Fibroblast of mammary gland (primary cell): ENCODE data around the gene SEZ6.

Source experiments
- DNase-seq: peaks from one replicate; pipeline ENCODE4 v3.0.0-alpha.2; 2010; ENCODE audit warnings: low read depth
- H3K4me3 ChIP-seq: 2 replicates; pipeline ENCODE4 v1.5.1; 2011; ENCODE audit warnings: low read depth, mild to moderate bottlenecking, low read length, moderate library complexity; ENCODE audit not compliant: control insufficient read depth
- TF ChIP-seq, protein P1 (sequence below): conservative IDR thresholded peaks from 2 replicates; pipeline ENCODE4 v1.5.1; 2011; ENCODE audit warnings: low read depth, low read length, inconsistent platforms; ENCODE audit not compliant: control insufficient read depth, insufficient read depth

SEZ6 gene

DNA sequence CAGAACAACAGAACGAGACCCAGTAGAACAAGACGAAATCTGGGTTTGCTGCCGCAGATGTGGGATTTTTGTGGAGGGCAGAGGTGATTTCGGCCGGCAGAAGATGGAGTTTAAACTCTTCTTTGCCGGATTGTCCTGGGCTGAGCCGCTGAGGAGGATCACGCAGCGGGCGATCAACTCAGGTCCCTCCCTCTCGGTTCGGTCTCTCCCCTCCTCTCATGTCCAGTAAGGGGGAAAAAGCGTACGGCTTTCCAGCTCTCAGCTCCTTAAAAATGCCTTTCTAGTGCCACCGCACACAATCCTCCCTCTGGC, 57.0 kb downstream of the SEZ6 start:
- H3K4me3 ChIP-seq: peak overlapping the region; percentile 86
- TF ChIP-seq, protein P1, sequence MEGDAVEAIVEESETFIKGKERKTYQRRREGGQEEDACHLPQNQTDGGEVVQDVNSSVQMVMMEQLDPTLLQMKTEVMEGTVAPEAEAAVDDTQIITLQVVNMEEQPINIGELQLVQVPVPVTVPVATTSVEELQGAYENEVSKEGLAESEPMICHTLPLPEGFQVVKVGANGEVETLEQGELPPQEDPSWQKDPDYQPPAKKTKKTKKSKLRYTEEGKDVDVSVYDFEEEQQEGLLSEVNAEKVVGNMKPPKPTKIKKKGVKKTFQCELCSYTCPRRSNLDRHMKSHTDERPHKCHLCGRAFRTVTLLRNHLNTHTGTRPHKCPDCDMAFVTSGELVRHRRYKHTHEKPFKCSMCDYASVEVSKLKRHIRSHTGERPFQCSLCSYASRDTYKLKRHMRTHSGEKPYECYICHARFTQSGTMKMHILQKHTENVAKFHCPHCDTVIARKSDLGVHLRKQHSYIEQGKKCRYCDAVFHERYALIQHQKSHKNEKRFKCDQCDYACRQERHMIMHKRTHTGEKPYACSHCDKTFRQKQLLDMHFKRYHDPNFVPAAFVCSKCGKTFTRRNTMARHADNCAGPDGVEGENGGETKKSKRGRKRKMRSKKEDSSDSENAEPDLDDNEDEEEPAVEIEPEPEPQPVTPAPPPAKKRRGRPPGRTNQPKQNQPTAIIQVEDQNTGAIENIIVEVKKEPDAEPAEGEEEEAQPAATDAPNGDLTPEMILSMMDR: no peak
- DNase-seq: peak; percentile 40

DNA sequence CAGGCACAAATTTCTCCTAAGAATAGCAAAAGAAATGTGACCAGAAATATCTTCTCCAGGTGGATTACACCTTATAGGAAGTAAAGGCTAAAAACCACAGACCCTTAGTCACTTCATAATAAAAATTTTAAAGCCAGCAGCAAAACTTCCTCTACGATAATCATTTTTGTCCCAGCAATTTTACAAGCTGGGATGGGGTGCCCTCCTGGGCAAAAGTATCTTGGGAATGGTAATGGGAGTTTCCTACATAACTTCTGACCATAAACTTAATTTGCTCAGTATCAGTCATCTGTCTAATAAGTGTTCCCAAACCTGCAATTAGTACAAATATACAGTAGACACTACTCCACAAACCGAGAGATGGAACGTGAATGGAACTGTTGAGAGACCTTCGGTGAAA, 57.5 kb downstream of the SEZ6 start:
- no peak for DNase-seq
- H3K4me3 ChIP-seq: peak overlapping the region; percentile 86
- TF ChIP-seq, protein P1: no peak

DNA sequence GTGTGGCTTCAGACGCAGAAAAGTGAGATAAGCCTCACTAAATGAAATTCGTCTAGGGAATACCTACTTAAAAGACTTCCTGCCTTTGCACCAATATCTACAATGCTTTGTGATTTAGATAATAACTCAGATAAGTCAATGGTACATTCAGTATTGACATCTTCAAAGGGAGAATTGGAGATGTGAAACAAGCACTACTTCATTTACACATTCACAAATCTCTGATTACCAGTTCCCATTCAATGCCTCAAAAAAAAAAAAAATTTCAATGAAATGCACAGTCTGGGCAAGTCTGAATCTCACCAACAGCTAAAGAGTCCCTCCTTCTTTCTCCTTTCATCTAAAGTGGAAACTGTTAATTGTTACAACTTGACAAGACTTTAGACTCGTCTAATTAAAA, 58.2 kb downstream of the SEZ6 start:
- TF ChIP-seq, protein P1: no peak
- no peak for DNase-seq
- no peak overlapping the region for H3K4me3 ChIP-seq

DNA sequence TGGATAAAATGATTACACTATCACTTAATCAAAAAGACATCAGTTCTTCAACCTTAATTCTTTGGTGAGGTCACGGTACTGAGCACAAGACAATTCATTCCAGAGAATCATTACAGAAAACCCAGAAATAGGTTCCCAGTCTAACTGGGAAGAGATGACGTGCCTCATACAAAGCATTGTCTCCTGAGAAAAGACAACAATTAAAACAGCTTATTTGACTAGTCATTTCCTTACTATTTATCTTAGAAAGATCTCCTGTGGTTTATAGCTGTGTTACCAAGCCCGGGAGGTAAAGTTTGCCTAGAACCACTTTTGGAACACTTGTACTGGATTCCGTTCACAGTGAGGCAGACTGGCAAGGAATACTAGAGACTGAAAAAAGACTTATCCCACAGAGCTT, 59.6 kb downstream of the SEZ6 start:
- TF ChIP-seq, protein P1: no peak
- DNase-seq: peak; percentile 90
- H3K4me3 ChIP-seq: peak overlapping the region; percentile 1

DNA sequence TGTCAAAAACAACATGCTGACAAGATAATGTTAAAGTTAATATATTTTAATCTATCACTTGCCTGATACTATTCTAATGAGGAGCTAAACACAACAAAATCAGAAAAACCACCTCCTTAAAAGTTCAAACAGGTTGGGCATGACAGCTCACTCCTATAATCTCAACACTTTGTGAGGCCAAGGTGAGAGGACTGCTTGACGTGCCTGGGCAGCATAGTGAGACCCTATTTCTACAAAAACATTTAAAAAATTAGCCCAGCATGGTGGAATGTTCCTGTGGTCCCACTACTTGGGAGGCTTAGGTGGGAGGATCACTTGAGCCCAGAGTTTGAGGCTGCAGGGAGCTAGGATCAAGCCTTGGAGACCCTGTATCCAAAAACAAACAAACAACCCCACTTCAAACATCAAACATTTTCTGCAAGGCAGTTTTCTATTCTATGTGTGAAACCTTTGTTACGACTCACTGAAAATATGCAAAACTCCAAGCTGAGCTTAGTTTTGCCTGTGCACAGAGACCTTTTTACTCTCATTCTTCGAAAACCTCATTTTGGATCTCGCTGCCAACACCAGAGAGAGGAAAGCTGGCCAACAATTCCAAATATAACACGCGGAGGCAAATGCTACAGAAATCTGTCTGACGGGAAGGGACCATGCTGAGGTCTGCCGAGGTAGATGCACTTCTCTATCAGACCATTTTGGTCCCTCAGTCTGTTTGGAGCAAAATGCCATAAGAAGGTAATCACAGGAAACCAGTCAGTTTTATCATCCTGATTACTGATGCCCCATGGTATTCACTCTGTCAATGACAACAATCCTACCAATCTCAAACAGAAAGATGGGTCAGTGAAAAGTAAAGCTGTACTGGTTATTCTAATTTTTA, 60.7 kb downstream of the SEZ6 start:
- H3K4me3 ChIP-seq: no peak overlapping the region
- peak; percentile 33 for DNase-seq
- TF ChIP-seq, protein P1: no peak

DNA sequence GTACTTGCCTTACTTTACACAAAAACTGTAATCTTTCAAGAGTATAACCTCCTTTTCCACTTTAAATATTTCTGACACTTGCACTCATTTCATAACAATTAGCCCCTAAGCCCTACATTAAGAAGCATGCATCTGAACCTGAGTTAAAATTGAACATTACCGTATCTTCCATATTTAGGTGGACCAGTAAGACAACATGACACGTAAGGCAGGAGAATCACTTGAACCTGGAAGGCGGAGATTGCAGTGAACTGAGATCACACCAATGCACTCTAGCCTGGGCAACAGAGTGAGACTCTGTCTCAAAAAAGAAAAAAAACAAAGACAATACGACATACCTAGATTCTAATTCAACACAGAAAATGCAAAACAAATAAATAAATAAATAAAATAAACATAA, 61.5 kb downstream of the SEZ6 start:
- TF ChIP-seq, protein P1: no peak
- no peak for DNase-seq
- no peak overlapping the region for H3K4me3 ChIP-seq

DNA sequence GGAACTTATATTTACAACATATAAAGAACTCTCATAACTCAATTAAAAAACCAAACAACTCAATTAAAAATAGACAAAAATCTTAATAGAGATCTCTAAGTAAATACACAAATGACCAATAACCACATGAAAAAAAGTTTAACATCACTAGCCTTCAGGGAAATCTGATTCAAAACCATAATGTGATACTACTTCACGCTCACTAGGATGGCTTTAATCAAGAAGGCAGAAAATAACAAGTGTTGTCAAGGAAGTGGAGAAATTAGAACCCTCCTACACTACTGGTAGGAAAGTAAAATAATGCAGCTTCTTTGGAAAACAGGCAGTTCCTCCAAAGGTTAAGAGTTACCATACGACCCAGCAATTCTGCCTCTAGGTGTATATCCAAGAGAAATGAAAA, 62.9 kb downstream of the SEZ6 start:
- TF ChIP-seq, protein P1: no peak
- no peak overlapping the region for H3K4me3 ChIP-seq
- no peak for DNase-seq
